ENCODE data around the gene SMARCA2.

The SMARCA2 gene

DNA sequence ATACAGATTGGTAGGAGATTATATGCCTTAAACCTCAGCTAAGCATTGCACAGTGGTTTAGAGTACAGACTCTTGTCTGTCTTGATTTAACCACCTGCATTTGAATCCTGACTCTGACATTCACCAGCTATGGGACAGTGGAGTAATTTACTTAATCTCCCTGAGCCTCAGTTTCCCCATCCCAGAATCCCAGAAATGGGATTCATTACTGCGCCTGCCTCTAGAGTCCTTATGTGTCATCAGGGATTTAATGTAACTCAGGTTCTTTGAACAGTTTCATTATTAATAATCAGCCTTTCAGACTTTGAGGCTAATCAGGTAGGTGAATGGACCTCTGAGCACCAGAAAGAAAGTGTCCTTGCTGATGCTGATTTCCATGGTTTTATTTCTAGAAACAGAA, 149.1 kb downstream of the SMARCA2 start:
- WGBS, 2 experiments: 86 to 100% methylated on average over 1 of the region's 1 CpG
- no peak overlapping the region for H3K27ac ChIP-seq (ENCODE audit: insufficient read depth, low read depth, low read length, poor library complexity, severe bottlenecking)
- H3K9me3 ChIP-seq (ENCODE audit: control insufficient read depth, low read length): no peaks in the 10 kb centered on the region
- H3K36me3 ChIP-seq (ENCODE audit: control insufficient read depth, insufficient read depth, low read length): no peaks in the 10 kb centered on the region
- no peaks in the 10 kb centered on the region for H3K27me3 ChIP-seq (ENCODE audit: control insufficient read depth, insufficient read depth, low read length, poor library complexity, severe bottlenecking)
- peaks cover 8% of the 10 kb centered on the region for H3K4me1 ChIP-seq (ENCODE audit: control insufficient read depth, insufficient read depth, low read length)
- no peak overlapping the region for H3K4me3 ChIP-seq (ENCODE audit: insufficient read depth, low read depth, low read length)

DNA sequence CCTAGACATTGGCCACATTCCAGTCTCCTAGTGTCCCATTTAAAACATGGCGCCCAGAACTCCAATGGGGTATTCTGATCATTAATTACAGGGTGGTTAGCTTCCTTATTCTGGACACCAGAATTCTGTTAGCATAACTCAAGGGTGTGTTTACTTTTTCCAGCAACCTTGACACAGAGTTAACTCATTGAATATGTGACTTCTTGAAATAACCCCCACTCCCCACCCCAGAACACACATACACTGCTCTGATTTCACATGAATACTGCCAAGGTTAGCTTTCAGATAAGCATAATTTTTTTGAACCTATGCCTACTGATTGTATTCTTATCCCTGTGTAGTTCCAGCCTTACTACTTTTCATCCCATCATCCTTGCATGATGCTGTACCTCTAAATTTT, 151.1 kb downstream of the SMARCA2 start:
- Histone ChIP-seq H3K4me3 (ENCODE audit: insufficient read depth, low read depth, low read length) (no peak overlapping the region), H3K36me3 (ENCODE audit: control insufficient read depth, insufficient read depth, low read length) (no peaks in the 10 kb centered on the region), H3K27me3 (ENCODE audit: control insufficient read depth, insufficient read depth, low read length, poor library complexity, severe bottlenecking) (no peaks in the 10 kb centered on the region), H3K4me1 (ENCODE audit: control insufficient read depth, insufficient read depth, low read length) (peaks cover 8% of the 10 kb centered on the region), H3K27ac (ENCODE audit: insufficient read depth, low read depth, low read length, poor library complexity, severe bottlenecking) (no peak overlapping the region), H3K9me3 (ENCODE audit: control insufficient read depth, low read length) (no peaks in the 10 kb centered on the region)
- 97 to 100% methylated on average over 1 of the region's 1 CpG for whole genome bisulfite sequencing, 2 experiments

DNA sequence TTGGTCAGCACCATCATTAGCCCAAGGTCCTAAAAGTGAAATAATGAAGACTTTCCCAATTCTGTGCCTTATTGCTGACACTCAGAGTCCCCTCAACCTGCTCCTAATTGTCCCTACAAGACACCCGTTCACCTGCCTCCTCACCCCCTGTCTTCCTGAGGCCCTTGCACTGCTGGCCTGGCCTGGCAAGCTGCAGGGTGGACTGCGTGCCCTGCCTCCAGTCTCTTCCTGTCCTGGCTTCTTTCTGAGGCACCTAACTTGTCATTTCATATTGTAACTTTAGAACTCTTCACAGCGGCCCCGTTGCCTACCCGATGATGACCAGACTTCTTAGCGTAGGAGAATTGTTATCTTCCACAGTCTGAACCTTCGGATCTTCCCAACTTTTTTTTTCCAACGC, 153.9 kb downstream of the SMARCA2 start:
- Histone ChIP-seq H3K4me3 (ENCODE audit: insufficient read depth, low read depth, low read length) (no peak overlapping the region), H3K9me3 (ENCODE audit: control insufficient read depth, low read length) (no peaks in the 10 kb centered on the region), H3K27me3 (ENCODE audit: control insufficient read depth, insufficient read depth, low read length, poor library complexity, severe bottlenecking) (no peaks in the 10 kb centered on the region), H3K27ac (ENCODE audit: insufficient read depth, low read depth, low read length, poor library complexity, severe bottlenecking) (no peak overlapping the region), H3K36me3 (ENCODE audit: control insufficient read depth, insufficient read depth, low read length) (no peaks in the 10 kb centered on the region), H3K4me1 (ENCODE audit: control insufficient read depth, insufficient read depth, low read length) (peaks cover 8% of the 10 kb centered on the region)
- WGBS, 2 experiments: 93 to 95% methylated on average over 8 of the region's 8 CpGs

DNA sequence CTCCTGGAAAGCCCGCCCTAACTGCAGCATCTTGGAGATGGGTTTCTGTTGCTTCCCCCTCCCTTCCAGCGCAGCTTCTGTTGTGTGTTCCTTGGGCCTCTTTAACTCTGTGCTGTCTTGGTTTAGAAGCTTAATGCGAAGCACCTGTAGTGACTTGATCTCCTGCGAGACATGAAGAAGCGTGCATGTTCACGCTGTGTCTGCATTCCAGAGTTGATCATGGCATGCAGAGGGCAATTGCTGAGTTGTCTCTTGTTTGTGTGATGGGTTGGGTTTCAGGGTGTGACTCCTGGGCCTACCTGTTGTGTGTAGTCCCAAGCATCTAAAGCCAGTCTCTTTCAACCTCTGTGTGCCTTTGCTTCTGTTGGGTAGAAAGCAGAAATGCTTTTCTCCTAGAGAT, 155.6 kb downstream of the SMARCA2 start:
- Histone ChIP-seq H3K36me3 (ENCODE audit: control insufficient read depth, insufficient read depth, low read length) (no peaks in the 10 kb centered on the region), H3K27ac (ENCODE audit: insufficient read depth, low read depth, low read length, poor library complexity, severe bottlenecking) (no peak overlapping the region), H3K27me3 (ENCODE audit: control insufficient read depth, insufficient read depth, low read length, poor library complexity, severe bottlenecking) (no peaks in the 10 kb centered on the region), H3K4me1 (ENCODE audit: control insufficient read depth, insufficient read depth, low read length) (peaks cover 8% of the 10 kb centered on the region), H3K9me3 (ENCODE audit: control insufficient read depth, low read length) (no peaks in the 10 kb centered on the region), H3K4me3 (ENCODE audit: insufficient read depth, low read depth, low read length) (no peak overlapping the region)
- 94% methylated on average over 6 of the region's 6 CpGs for WGBS, 2 experiments

DNA sequence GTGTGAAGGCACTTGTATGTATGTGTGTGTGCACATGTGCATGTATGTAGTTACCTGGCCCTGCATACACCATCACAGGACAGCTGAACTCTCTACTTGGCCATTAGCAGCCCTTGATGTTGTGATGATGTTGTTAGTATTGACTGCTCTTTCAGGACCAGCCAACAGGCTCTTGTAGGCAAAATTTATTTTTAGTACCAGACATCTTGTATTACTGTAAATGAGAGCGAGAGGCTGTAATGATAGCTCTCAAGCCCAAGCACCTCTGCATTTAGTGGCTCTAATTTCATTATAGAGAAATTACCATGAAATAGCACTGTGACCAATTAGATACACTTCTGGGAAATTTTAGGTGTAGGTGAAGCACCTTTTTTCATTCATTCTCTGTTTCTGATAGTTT, 158.0 kb downstream of the SMARCA2 start:
- Histone ChIP-seq H3K36me3 (ENCODE audit: control insufficient read depth, insufficient read depth, low read length) (no peaks in the 10 kb centered on the region), H3K4me1 (ENCODE audit: control insufficient read depth, insufficient read depth, low read length) (no peaks in the 10 kb centered on the region), H3K9me3 (ENCODE audit: control insufficient read depth, low read length) (no peaks in the 10 kb centered on the region), H3K27ac (ENCODE audit: insufficient read depth, low read depth, low read length, poor library complexity, severe bottlenecking) (no peak overlapping the region), H3K27me3 (ENCODE audit: control insufficient read depth, insufficient read depth, low read length, poor library complexity, severe bottlenecking) (no peaks in the 10 kb centered on the region), H3K4me3 (ENCODE audit: insufficient read depth, low read depth, low read length) (no peak overlapping the region)
- WGBS, 2 experiments: 94 to 100% methylated on average over 1 of the region's 1 CpG

DNA sequence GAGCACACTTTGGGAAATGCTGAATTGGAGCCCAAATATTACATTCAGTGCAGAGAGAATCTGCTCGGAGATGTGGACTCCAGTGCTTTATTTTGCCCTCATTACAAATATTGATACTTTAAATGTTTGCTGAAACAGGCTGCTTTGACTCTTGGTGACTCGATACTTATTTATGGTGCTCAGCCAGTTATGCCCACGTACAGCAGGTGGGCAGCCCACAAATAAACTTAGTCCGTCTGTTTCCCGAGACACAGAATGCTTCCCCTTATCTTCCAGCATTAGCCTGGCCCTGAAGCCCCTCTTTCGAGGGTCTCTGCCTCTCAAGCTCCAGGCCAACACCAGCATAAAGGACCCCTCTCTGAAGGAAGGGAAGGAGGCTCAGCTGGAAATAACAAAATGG, 158.7 kb downstream of the SMARCA2 start:
- no peaks in the 10 kb centered on the region for H3K9me3 ChIP-seq (ENCODE audit: control insufficient read depth, low read length)
- H3K27me3 ChIP-seq (ENCODE audit: control insufficient read depth, insufficient read depth, low read length, poor library complexity, severe bottlenecking): no peaks in the 10 kb centered on the region
- H3K27ac ChIP-seq (ENCODE audit: insufficient read depth, low read depth, low read length, poor library complexity, severe bottlenecking): no peak overlapping the region
- H3K4me3 ChIP-seq (ENCODE audit: insufficient read depth, low read depth, low read length): no peak overlapping the region
- 93 to 95% methylated on average over 5 to 6 of the region's 6 CpGs for WGBS, 2 experiments
- H3K4me1 ChIP-seq (ENCODE audit: control insufficient read depth, insufficient read depth, low read length): no peaks in the 10 kb centered on the region
- no peaks in the 10 kb centered on the region for H3K36me3 ChIP-seq (ENCODE audit: control insufficient read depth, insufficient read depth, low read length)

DNA sequence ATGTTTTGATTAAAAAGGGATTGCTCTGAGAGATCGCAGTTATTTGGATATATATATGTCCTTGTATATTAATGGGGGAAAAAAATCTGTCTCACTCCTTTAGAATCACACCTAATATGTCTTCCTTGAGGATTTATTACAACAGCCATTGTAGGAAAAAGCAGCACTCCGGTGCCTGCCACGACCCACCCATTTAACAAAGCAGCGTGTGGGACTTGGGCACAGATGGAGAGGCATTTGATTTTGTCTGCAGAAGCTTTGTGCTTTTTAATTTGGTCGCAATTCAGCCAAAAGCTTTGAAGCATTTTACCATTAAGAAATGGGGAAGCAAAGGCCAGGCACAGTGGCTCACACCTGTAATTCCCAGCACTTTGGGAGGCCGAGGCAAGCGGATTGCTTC, 159.2 kb downstream of the SMARCA2 start:
- no peaks in the 10 kb centered on the region for H3K4me1 ChIP-seq (ENCODE audit: control insufficient read depth, insufficient read depth, low read length)
- no peaks in the 10 kb centered on the region for H3K36me3 ChIP-seq (ENCODE audit: control insufficient read depth, insufficient read depth, low read length)
- H3K27ac ChIP-seq (ENCODE audit: insufficient read depth, low read depth, low read length, poor library complexity, severe bottlenecking): no peak overlapping the region
- no peak overlapping the region for H3K4me3 ChIP-seq (ENCODE audit: insufficient read depth, low read depth, low read length)
- H3K27me3 ChIP-seq (ENCODE audit: control insufficient read depth, insufficient read depth, low read length, poor library complexity, severe bottlenecking): no peaks in the 10 kb centered on the region
- WGBS, 2 experiments: 92 to 97% methylated on average over 6 to 7 of the region's 7 CpGs
- H3K9me3 ChIP-seq (ENCODE audit: control insufficient read depth, low read length): no peaks in the 10 kb centered on the region

DNA sequence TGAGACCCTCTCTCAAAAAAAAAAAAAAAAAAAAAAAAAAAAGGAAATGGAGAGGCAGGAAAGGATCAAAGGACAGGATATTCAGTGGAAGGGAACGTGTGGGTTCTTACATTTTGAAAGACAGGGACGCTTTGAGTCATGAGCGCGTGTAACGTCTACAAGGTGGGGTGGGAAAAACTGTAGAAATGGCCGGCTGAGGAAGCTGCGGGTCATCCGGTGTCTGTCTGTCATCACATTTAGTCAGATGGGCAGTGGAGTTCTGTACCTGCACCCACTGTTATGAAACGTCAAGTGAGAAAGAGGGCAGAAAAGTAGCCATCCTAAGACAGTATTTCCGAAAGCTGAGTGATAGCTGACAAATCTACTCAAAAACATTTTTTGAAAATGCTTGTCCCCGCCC, 159.8 kb downstream of the SMARCA2 start:
- H3K4me3 ChIP-seq (ENCODE audit: insufficient read depth, low read depth, low read length): no peak overlapping the region
- no peak overlapping the region for H3K27ac ChIP-seq (ENCODE audit: insufficient read depth, low read depth, low read length, poor library complexity, severe bottlenecking)
- H3K36me3 ChIP-seq (ENCODE audit: control insufficient read depth, insufficient read depth, low read length): no peaks in the 10 kb centered on the region
- 95 to 96% methylated on average over 11 of the region's 11 CpGs for WGBS, 2 experiments
- H3K27me3 ChIP-seq (ENCODE audit: control insufficient read depth, insufficient read depth, low read length, poor library complexity, severe bottlenecking): no peaks in the 10 kb centered on the region
- peaks cover 2% of the 10 kb centered on the region for H3K4me1 ChIP-seq (ENCODE audit: control insufficient read depth, insufficient read depth, low read length)
- no peaks in the 10 kb centered on the region for H3K9me3 ChIP-seq (ENCODE audit: control insufficient read depth, low read length)

DNA sequence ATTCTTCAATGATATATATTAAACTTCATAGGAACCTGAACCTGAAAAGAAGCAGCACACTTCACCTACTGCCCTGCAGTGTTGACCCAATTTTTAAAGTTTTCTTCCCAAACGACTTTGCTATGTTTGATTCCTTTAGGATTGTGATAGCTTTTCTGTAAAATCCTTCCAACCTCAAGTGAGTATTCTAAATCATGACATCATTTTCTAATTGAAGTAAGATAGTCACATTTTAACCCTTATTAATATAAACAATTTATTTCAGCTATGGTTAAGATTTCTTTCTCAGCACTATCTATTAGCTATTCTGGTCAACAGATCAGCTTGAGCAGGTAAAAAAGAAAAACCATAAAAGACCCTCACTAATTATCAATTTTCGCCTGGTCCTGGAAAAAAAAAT, 162.0 kb downstream of the SMARCA2 start:
- no peaks in the 10 kb centered on the region for H3K9me3 ChIP-seq (ENCODE audit: control insufficient read depth, low read length)
- no peaks in the 10 kb centered on the region for H3K27me3 ChIP-seq (ENCODE audit: control insufficient read depth, insufficient read depth, low read length, poor library complexity, severe bottlenecking)
- H3K27ac ChIP-seq (ENCODE audit: insufficient read depth, low read depth, low read length, poor library complexity, severe bottlenecking): no peak overlapping the region
- no peak overlapping the region for H3K4me3 ChIP-seq (ENCODE audit: insufficient read depth, low read depth, low read length)
- H3K4me1 ChIP-seq (ENCODE audit: control insufficient read depth, insufficient read depth, low read length): peaks cover 16% of the 10 kb centered on the region
- 92 to 93% methylated on average over 2 of the region's 2 CpGs for WGBS, 2 experiments
- H3K36me3 ChIP-seq (ENCODE audit: control insufficient read depth, insufficient read depth, low read length): no peaks in the 10 kb centered on the region

DNA sequence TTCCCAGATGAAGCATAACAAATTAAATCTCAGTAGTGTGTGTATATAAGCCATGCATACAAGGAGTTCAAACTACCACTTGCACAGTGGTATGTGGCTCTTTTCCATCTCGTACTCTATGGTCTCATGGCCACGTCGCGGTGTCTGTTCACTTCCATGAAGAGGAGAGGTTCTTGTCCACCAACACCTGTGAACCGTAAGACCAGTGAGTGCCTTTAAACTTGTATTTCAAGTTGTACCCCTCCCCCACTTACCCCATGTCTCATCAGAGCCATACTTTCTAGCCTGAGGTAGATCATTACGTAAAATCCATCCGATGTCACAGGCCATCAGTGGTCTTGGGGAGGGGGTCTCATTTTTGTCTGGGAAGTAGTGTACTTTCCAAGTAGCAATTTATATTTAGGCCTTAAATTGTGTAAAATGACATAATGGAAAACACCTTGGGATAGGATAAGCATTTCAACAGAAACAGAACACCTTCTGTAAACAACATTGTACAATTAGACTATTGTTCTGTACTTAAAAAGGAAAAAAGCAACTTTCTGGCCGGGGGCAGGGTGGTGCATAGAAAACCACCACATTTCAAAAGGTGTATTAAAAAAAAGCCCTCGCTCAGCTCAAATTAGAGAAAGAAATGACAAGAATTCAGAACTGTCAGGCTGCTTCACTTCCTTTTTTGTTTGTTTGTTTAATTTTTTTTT, 163.0 kb downstream of the SMARCA2 start:
- peaks cover 19% of the 10 kb centered on the region for H3K4me1 ChIP-seq (ENCODE audit: control insufficient read depth, insufficient read depth, low read length)
- H3K4me3 ChIP-seq (ENCODE audit: insufficient read depth, low read depth, low read length): no peak overlapping the region
- 93 to 97% methylated on average over 9 of the region's 9 CpGs for WGBS, 2 experiments
- no peaks in the 10 kb centered on the region for H3K9me3 ChIP-seq (ENCODE audit: control insufficient read depth, low read length)
- no peaks in the 10 kb centered on the region for H3K27me3 ChIP-seq (ENCODE audit: control insufficient read depth, insufficient read depth, low read length, poor library complexity, severe bottlenecking)
- no peaks in the 10 kb centered on the region for H3K36me3 ChIP-seq (ENCODE audit: control insufficient read depth, insufficient read depth, low read length)
- H3K27ac ChIP-seq (ENCODE audit: insufficient read depth, low read depth, low read length, poor library complexity, severe bottlenecking): no peak overlapping the region

DNA sequence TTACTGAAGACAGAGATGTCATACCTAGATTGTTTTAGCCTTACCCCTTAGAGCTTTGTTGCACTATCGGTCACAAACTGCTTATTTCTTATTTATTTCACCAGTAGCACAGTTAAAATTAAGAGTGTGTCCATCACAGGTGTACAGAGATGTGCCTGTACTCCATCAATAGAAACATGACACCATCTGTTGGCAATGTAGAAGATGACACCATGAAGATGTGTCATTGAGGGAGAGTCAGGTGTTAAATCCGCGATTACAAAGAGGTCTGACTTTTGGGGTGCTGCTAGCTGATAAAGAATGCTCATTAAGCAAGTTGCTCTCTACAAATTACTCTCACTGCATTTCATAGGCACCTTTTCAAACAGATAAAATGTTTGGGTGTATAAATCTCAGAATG, 164.4 kb downstream of the SMARCA2 start:
- Histone ChIP-seq H3K27ac (ENCODE audit: insufficient read depth, low read depth, low read length, poor library complexity, severe bottlenecking) (no peak overlapping the region), H3K4me3 (ENCODE audit: insufficient read depth, low read depth, low read length) (no peak overlapping the region)

More for the DNA sequence above, 164.4 kb downstream of the SMARCA2 start:
- peaks cover 19% of the 10 kb centered on the region for H3K4me1 ChIP-seq (ENCODE audit: control insufficient read depth, insufficient read depth, low read length)
- WGBS, 2 experiments: 87% methylated on average over 3 of the region's 3 CpGs; no CpG with 5 or more reads in 1 of the 2 experiments
- H3K27me3 ChIP-seq (ENCODE audit: control insufficient read depth, insufficient read depth, low read length, poor library complexity, severe bottlenecking): no peaks in the 10 kb centered on the region
- H3K9me3 ChIP-seq (ENCODE audit: control insufficient read depth, low read length): no peaks in the 10 kb centered on the region
- no peaks in the 10 kb centered on the region for H3K36me3 ChIP-seq (ENCODE audit: control insufficient read depth, insufficient read depth, low read length)

Data from ectodermal cell (in vitro differentiated cells).